A673 (cell line): ENCODE data around the gene MED27.

ENCODE experiments used
- EZH2 ChIP-seq: fragments of 200-600 bp; sonication (generic); IDR thresholded peaks from 2 replicates; pipeline ENCODE4 v1.6.1; 2017; ENCODE audit warnings: borderline replicate concordance, low read depth, mild to moderate bottlenecking, mixed read lengths, antibody characterized with exemption, low read length; ENCODE audit not compliant: poor library complexity, severe bottlenecking
- TF ChIP-seq, protein P1 (sequence below): fragments of 300-800, 200-600 bp; sonication (generic); conservative IDR thresholded peaks from 2 replicates; pipeline ENCODE4 v1.5.1; 2017; ENCODE audit warnings: low read depth, mild to moderate bottlenecking, antibody characterized with exemption, low read length, moderate library complexity, mixed read lengths

DNA sequence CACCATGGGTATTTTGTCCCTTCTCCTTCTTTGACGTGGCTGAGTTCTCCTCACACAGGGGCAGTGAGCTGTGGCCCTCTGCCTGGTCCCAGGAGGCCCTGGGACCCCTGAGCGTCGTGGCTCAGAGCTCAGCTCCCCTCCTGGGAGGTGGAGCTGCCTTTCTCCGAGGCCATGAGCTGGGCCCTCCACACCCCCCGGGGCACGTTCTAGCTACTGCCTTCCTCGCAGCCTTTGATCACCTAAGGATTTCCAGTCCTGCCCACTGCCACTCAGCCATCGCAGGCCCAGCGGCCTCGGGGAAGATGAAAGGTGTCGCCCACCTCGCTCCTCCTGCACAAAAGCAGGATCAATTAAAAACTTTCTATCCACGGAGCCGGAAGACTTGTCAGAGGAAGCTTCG lies 244.9 kb downstream of the MED27 start:
- TF ChIP-seq, protein P1, sequence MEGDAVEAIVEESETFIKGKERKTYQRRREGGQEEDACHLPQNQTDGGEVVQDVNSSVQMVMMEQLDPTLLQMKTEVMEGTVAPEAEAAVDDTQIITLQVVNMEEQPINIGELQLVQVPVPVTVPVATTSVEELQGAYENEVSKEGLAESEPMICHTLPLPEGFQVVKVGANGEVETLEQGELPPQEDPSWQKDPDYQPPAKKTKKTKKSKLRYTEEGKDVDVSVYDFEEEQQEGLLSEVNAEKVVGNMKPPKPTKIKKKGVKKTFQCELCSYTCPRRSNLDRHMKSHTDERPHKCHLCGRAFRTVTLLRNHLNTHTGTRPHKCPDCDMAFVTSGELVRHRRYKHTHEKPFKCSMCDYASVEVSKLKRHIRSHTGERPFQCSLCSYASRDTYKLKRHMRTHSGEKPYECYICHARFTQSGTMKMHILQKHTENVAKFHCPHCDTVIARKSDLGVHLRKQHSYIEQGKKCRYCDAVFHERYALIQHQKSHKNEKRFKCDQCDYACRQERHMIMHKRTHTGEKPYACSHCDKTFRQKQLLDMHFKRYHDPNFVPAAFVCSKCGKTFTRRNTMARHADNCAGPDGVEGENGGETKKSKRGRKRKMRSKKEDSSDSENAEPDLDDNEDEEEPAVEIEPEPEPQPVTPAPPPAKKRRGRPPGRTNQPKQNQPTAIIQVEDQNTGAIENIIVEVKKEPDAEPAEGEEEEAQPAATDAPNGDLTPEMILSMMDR, result no peak
- no peak for TF ChIP-seq EZH2
